A549 (cell line): ENCODE data around the gene ZNF205.

ENCODE experiments used
- CTCF ChIP-seq: fragments of >200 bp; sonication (Bioruptor Twin); formaldehyde crosslinking; IDR thresholded peaks from 3 replicates; pipeline ENCODE4 v1.5.1; 2016
- ESRRA ChIP-seq: fragments of 150-350 bp; IDR thresholded peaks from 2 replicates; pipeline ENCODE4 v1.6.1; 2014; ENCODE audit warnings: mild to moderate bottlenecking, low read length, borderline replicate concordance
- HDAC2 ChIP-seq: fragments of 200-600 bp; sonication (generic); IDR thresholded peaks from 2 replicates; pipeline ENCODE4 v1.6.1; 2016
- JUN ChIP-seq, 2 experiments: fragments of >200 bp; sonication (Bioruptor Twin); formaldehyde crosslinking; IDR thresholded peaks; 2 replicates in 1 of 2; 3 replicates in 1 of 2; pipeline ENCODE4 v1.6.1; 2016 to 2017
- PHF8 ChIP-seq: fragments of 200-600 bp; sonication (generic); IDR thresholded peaks from 2 replicates; pipeline ENCODE4 v1.6.1; 2016; ENCODE audit warnings: low read depth, mild to moderate bottlenecking, antibody characterized with exemption, moderate library complexity, borderline replicate concordance
- POLR2A ChIP-seq: IDR thresholded peaks from 2 replicates; pipeline ENCODE4 v1.6.1; 2012; ENCODE audit warnings: mild to moderate bottlenecking, low read length
- RFX5 ChIP-seq: fragments of 450-650 bp; IDR thresholded peaks from 2 replicates; pipeline ENCODE4 v1.7.1; 2014; ENCODE audit warnings: antibody characterized with exemption, mild to moderate bottlenecking, moderate library complexity
- TF ChIP-seq, protein P1 (sequence below): fragments of 250-450 bp; sonication (Bioruptor Pico); IDR thresholded peaks from 2 replicates; pipeline ENCODE4 v1.5.0; 2021; ENCODE audit warnings: mild to moderate bottlenecking, moderate library complexity, borderline replicate concordance

GRCh38 chr16:3161235-3162018, 49.0 kb downstream of the ZNF205 start:
- TF ChIP-seq CTCF (no peak), ESRRA (no peak), HDAC2 (0 out of 2 replicates have a peak, but pooled peaks have one; percentile 23), JUN (IDR thresholded peaks at IDR 0.05) (no peak), POLR2A (no peak), RFX5 (no peak), PHF8 (no peak)
- TF ChIP-seq, protein P1, sequence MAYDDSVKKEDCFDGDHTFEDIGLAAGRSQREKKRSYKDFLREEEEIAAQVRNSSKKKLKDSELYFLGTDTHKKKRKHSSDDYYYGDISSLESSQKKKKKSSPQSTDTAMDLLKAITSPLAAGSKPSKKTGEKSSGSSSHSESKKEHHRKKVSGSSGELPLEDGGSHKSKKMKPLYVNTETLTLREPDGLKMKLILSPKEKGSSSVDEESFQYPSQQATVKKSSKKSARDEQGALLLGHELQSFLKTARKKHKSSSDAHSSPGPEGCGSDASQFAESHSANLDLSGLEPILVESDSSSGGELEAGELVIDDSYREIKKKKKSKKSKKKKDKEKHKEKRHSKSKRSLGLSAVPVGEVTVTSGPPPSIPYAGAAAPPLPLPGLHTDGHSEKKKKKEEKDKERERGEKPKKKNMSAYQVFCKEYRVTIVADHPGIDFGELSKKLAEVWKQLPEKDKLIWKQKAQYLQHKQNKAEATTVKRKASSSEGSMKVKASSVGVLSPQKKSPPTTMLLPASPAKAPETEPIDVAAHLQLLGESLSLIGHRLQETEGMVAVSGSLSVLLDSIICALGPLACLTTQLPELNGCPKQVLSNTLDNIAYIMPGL (CRISPR knock-in tag): no peak
